Measurements from ENCODE around the gene MEX3B. TPM values are rescaled to one million over a fixed set of nuclear protein-coding genes. Genes with fewer than 3 reads are reported as not detected.

The MEX3B gene
- 5.8 and 10.6 TPM in 2 replicates for total RNA-seq

DNA sequence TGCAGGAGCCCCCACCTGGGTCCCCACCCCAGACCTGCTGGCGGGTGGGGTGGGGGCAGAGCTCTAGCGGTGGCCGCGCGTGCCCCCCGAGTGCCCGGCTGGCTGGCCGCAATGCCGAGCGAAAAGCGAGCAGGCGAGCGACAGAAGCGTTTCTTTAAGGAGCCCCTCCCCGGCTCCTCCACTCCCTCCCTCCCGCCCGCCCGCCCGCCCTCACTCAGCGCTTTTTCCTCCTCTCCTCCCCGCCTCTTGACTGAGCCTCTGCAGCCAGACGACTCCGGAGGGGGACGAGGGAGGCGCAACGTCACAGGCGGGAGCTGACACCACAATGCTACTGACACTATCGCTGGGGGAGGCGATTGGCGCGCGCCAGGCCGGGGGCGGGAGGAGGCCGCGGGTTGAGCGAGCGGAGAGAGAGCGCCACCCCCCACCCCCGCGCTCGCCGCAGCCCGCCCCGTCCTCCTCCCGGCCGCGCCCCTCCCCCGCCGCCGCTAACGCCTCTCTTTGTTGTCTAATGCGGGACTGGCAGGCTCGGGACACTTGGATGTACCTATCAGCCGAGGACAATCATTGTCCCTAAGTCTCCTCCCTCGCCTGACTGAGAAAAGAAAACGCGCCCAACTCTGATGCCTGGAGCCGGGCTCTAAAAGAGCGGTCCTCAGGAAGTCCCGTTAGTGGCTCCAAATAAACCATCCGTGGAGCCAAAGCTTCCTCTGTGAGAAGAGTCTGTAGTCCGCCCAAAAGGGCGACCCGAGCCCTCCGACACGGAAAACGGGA, at the start of gene MEX3B:
Gene MEX3B, minus strand, starts transcription at position 127 of the 774 bp plus-strand sequence. CDS start 313 bp downstream, outside the sequence.

Other genes with a start within 250 kb of the MEX3B start
- gene EFL1, start 216.7 kb upstream of the MEX3B start, total RNA-seq: 22.1 and 33.9 TPM in 2 replicates
- 0.46 TPM in 1 of 2 replicates, not detected in the other for gene SAXO2, start 216.8 kb upstream of the MEX3B start, total RNA-seq

Measured in epithelial cell of umbilical artery (primary cell).